Psoas muscle (tissue), 8 donors: ENCODE results near the gene PRIMA1. TPM values are rescaled to one million over a fixed set of nuclear protein-coding genes. Genes with fewer than 3 reads are reported as not detected.

Source experiments
- ATAC-seq, 4 donors: fragments of 200-7000 bp; cut with Tn5 transposase; one replicate each; pipeline ENCODE4 v1.9.1; 2020; ENCODE audit warnings: moderate library complexity in 3 of 4, mild to moderate bottlenecking in 2 of 4
- DNase-seq, 2 donors: peaks; one replicate each; pipeline ENCODE4 v3.0.0-alpha.2; 2020
- H3K27ac ChIP-seq: fragments of 200-600 bp; one replicate; pipeline ENCODE4 v1.8.0; 2022
- H3K27me3 ChIP-seq, 3 donors: fragments of 200-600 bp in 1 of 3; one replicate each; pipeline versions ENCODE4 v1.6.1 to v1.8.0; 2013 to 2022; ENCODE audit warnings: low read length in 2 of 3, mild to moderate bottlenecking in 2 of 3, moderate library complexity in 1 of 3; ENCODE audit not compliant: insufficient read depth in 3 of 3
- H3K36me3 ChIP-seq, 2 donors: fragments of 200-600 bp in 1 of 2; one replicate each; pipeline versions ENCODE4 v1.6.1 to v1.8.0; 2013 to 2022; ENCODE audit warnings: low read depth in 1 of 2, mild to moderate bottlenecking in 1 of 2, moderate library complexity in 1 of 2; ENCODE audit not compliant: insufficient read depth in 1 of 2
- H3K4me1 ChIP-seq: fragments of 200-600 bp; one replicate; pipeline ENCODE4 v1.8.0; 2022
- H3K4me3 ChIP-seq: fragments of 200-600 bp; one replicate; pipeline ENCODE4 v1.8.0; 2022; ENCODE audit warnings: mild to moderate bottlenecking
- H3K9me3 ChIP-seq: fragments of 200-600 bp; one replicate; pipeline ENCODE4 v1.8.0; 2022
- CTCF ChIP-seq: fragments of 200-600 bp; IDR thresholded peaks from one replicate; pipeline ENCODE4 v1.8.0; 2022; ENCODE audit warnings: antibody characterized with exemption
- WGBS, 3 donors: extraction: QIAGEN DNeasy Blood & Tissue Kit; methylation state at CpG; one replicate each; pipeline versions ENCODE4 v1.1.6 to v1.1.7; 2013; 5-methylcytosine and 5-hydroxymethylcytosine counted together
- intact Hi-C, 2 donors: fragments of 100-400 bp; cut with DNase I; formaldehyde crosslinking; loops; one replicate each; pipeline versions ENCODE4 v1.11.0 to v1.14.2; 2022
- polyA plus RNA-seq, 3 donors: library from polyadenylated mRNA; stranded (reverse); fragments of 200-250 nt; gene quantifications; one replicate each; pipeline ENCODE4 v1.2.3, GENCODE V29; 2013
- total RNA-seq, 4 donors: library from RNA; stranded (reverse); fragmentation: NEBNext Ultra II Directional in 2 of 4; extraction: Animal tissue kit (Norgen Biotek cat#: 25700) in 2 of 4; gene quantifications; one replicate each; pipeline versions ENCODE4 v1.2.1 to v1.2.4, GENCODE V29; 2021 to 2023
- donor health status: healthy with polysubstance abuse.
- donor health status: DM: no; HTN: no; CAD: no; lungs with moderate emphysema.
- donor health status: Bipolar disorder and iron deficiency.
- donor health status: healthy.
- donor health status: DM: yes; HTN: yes; CAD: no.
- donor health status: DM: no; HTN: no; CAD: no.
- donor health status: DM: no; HTN: no; CAD: no.
- donor health status: DM: yes; HTN: yes; CAD: no.

Gene PRIMA1
- total and polyA plus RNA-seq, 7 donors, result 0.17 to 0.77 (median 0.19) TPM

GRCh38 chr14:93744876-93745275 is 43.4 kb downstream of the PRIMA1 start:
- no peaks in the 10 kb centered on the region for H3K36me3 ChIP-seq
- WGBS, 3 donors, result 72 to 78% (median 75%) methylated on average over 8 of the region's 8 CpGs
- no peaks in the 10 kb centered on the region for H3K4me1 ChIP-seq
- H3K4me3 ChIP-seq, result no peak overlapping the region
- no peak overlapping the region for H3K27ac ChIP-seq
- no peak for TF ChIP-seq CTCF
- no peak for ATAC-seq
- peak in 1 of 2 donors; percentile 15 for DNase-seq
- no peaks in the 10 kb centered on the region for H3K9me3 ChIP-seq
- no peaks in the 10 kb centered on the region for H3K27me3 ChIP-seq
- intact Hi-C loops, result no loop called here

GRCh38 chr14:93744176-93744575 is 44.1 kb downstream of the PRIMA1 start:
- no peak for ATAC-seq
- H3K9me3 ChIP-seq, result no peaks in the 10 kb centered on the region
- H3K36me3 ChIP-seq, result no peaks in the 10 kb centered on the region
- no peaks in the 10 kb centered on the region for H3K4me1 ChIP-seq
- WGBS, 3 donors, result 87 to 98% (median 87%) methylated on average over 13 to 14 of the region's 14 CpGs
- no peak for TF ChIP-seq CTCF
- no peaks in the 10 kb centered on the region for H3K27me3 ChIP-seq
- no peak overlapping the region for H3K4me3 ChIP-seq
- DNase-seq, result peak in 1 of 2 donors; percentile 26
- intact Hi-C loops, result no loop called here
- no peak overlapping the region for H3K27ac ChIP-seq

GRCh38 chr14:93743270-93744060 is 44.8 kb downstream of the PRIMA1 start:
- H3K36me3 ChIP-seq, result no peaks in the 10 kb centered on the region
- H3K27ac ChIP-seq, result no peak overlapping the region
- H3K4me1 ChIP-seq, result no peaks in the 10 kb centered on the region
- WGBS, 3 donors, result 91 to 95% (median 92%) methylated on average over 26 of the region's 26 CpGs
- ATAC-seq (no peak), DNase-seq (peak in 1 of 2 donors; percentile 30)
- TF ChIP-seq CTCF, result no peak
- no peak overlapping the region for H3K4me3 ChIP-seq
- no peaks in the 10 kb centered on the region for H3K27me3 ChIP-seq
- no peaks in the 10 kb centered on the region for H3K9me3 ChIP-seq
- intact Hi-C loops, result no loop called here

GRCh38 chr14:93742761-93743160 is 45.5 kb downstream of the PRIMA1 start:
- ATAC-seq, result peak; percentile 74 to 91 (median 80)
- 34 to 36% (median 34%) methylated on average over 8 of the region's 8 CpGs for WGBS, 3 donors
- intact Hi-C loops, result no loop called here

More at GRCh38 chr14:93742761-93743160, 45.5 kb downstream of the PRIMA1 start:
- Histone ChIP-seq H3K27ac (no peak overlapping the region), H3K27me3 (no peaks in the 10 kb centered on the region), H3K4me1 (no peaks in the 10 kb centered on the region), H3K9me3 (no peaks in the 10 kb centered on the region), H3K36me3 (no peaks in the 10 kb centered on the region), H3K4me3 (no peak overlapping the region)
- DNase-seq, result peak in 1 of 2 donors; percentile 39
- no peak for TF ChIP-seq CTCF
